ENCODE measurements around the gene ARHGAP26. TPM values are rescaled to one million over a fixed set of nuclear protein-coding genes. Genes with fewer than 3 reads are reported as not detected.

Gene ARHGAP26
- total and polyA plus RNA-seq, 4 donors: 5.4 to 52.3 (median 30.4) TPM

GRCh38 chr5:142876817-142877216 is 106.6 kb downstream of the ARHGAP26 start:
- ATAC-seq (ENCODE audit: insufficient read depth, low FRiP score) (no peak), DNase-seq (no peak)
- Histone ChIP-seq H3K27ac (ENCODE audit: low read depth in 1 of 2, low read length in 1 of 2) (no peak overlapping the region), H3K4me3 (no peak overlapping the region), H3K27me3 (ENCODE audit: control insufficient read depth in 3 of 3, insufficient read depth in 3 of 3, low read length in 2 of 3) (no peaks in the 10 kb centered on the region), H3K4me1 (ENCODE audit: control insufficient read depth in 5 of 5, insufficient read depth in 5 of 5, low read length in 5 of 5) (peaks cover 0 to 27% (median 4%) of the 10 kb centered on the region in 5 donors), H3K36me3 (ENCODE audit: control insufficient read depth in 4 of 4, insufficient read depth in 4 of 4, low read length in 4 of 4) (no peaks in the 10 kb centered on the region), H3K9me3 (ENCODE audit: control insufficient read depth in 4 of 4, insufficient read depth in 3 of 4, low read length in 3 of 4) (no peaks in the 10 kb centered on the region), H3K9ac (ENCODE audit: insufficient read depth in 1 of 2, low read length in 2 of 2) (no peak overlapping the region)
- TF ChIP-seq, protein P1, sequence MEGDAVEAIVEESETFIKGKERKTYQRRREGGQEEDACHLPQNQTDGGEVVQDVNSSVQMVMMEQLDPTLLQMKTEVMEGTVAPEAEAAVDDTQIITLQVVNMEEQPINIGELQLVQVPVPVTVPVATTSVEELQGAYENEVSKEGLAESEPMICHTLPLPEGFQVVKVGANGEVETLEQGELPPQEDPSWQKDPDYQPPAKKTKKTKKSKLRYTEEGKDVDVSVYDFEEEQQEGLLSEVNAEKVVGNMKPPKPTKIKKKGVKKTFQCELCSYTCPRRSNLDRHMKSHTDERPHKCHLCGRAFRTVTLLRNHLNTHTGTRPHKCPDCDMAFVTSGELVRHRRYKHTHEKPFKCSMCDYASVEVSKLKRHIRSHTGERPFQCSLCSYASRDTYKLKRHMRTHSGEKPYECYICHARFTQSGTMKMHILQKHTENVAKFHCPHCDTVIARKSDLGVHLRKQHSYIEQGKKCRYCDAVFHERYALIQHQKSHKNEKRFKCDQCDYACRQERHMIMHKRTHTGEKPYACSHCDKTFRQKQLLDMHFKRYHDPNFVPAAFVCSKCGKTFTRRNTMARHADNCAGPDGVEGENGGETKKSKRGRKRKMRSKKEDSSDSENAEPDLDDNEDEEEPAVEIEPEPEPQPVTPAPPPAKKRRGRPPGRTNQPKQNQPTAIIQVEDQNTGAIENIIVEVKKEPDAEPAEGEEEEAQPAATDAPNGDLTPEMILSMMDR (IDR thresholded peaks at IDR 0.05; ENCODE audit: control extremely low read depth, extremely low read depth): no peak
- 88 to 89% methylated on average over 2 of the region's 2 CpGs for WGBS, 2 donors

GRCh38 chr5:142878111-142878510 is 107.9 kb downstream of the ARHGAP26 start:
- TF ChIP-seq, protein P1 (IDR thresholded peaks at IDR 0.05; ENCODE audit: control extremely low read depth, extremely low read depth): no peak
- Histone ChIP-seq H3K4me1 (ENCODE audit: control insufficient read depth in 5 of 5, insufficient read depth in 5 of 5, low read length in 5 of 5) (peaks cover 0 to 17% (median 2%) of the 10 kb centered on the region in 5 donors), H3K27me3 (ENCODE audit: control insufficient read depth in 3 of 3, insufficient read depth in 3 of 3, low read length in 2 of 3) (no peaks in the 10 kb centered on the region), H3K27ac (ENCODE audit: low read depth in 1 of 2, low read length in 1 of 2) (no peak overlapping the region), H3K4me3 (no peak overlapping the region), H3K36me3 (ENCODE audit: control insufficient read depth in 4 of 4, insufficient read depth in 4 of 4, low read length in 4 of 4) (peaks cover 0 to 1% (median 0%) of the 10 kb centered on the region in 4 donors), H3K9ac (ENCODE audit: insufficient read depth in 1 of 2, low read length in 2 of 2) (no peak overlapping the region), H3K9me3 (ENCODE audit: control insufficient read depth in 4 of 4, insufficient read depth in 3 of 4, low read length in 3 of 4) (no peaks in the 10 kb centered on the region)
- no peak for ATAC-seq (ENCODE audit: insufficient read depth, low FRiP score)
- DNase-seq: no peak
- WGBS, 2 donors: 82 to 88% methylated on average over 7 of the region's 7 CpGs

- Histone ChIP-seq H3K36me3 (ENCODE audit: control insufficient read depth in 4 of 4, insufficient read depth in 4 of 4, low read length in 4 of 4) (peaks cover 0 to 2% (median 0%) of the 10 kb centered on the region in 4 donors), H3K27ac (ENCODE audit: low read depth in 1 of 2, low read length in 1 of 2) (no peak overlapping the region), H3K27me3 (ENCODE audit: control insufficient read depth in 3 of 3, insufficient read depth in 3 of 3, low read length in 2 of 3) (no peaks in the 10 kb centered on the region), H3K4me3 (no peak overlapping the region), H3K9ac (ENCODE audit: insufficient read depth in 1 of 2, low read length in 2 of 2) (no peak overlapping the region), H3K4me1 (ENCODE audit: control insufficient read depth in 5 of 5, insufficient read depth in 5 of 5, low read length in 5 of 5) (peaks cover 0 to 21% (median 2%) of the 10 kb centered on the region in 5 donors), H3K9me3 (ENCODE audit: control insufficient read depth in 4 of 4, insufficient read depth in 3 of 4, low read length in 3 of 4) (no peaks in the 10 kb centered on the region)
- no peak for ATAC-seq (ENCODE audit: insufficient read depth, low FRiP score)
- DNase-seq: no peak
- WGBS, 2 donors: 67 to 83% methylated on average over 3 of the region's 3 CpGs
- TF ChIP-seq, protein P1 (IDR thresholded peaks at IDR 0.05; ENCODE audit: control extremely low read depth, extremely low read depth): no peak
These were observed 108.5 kb downstream of the ARHGAP26 start for GRCh38 chr5:142878638-142879037.

Data from lung (tissue), 12 donors.